Loucy (cell line): ENCODE measurements around the gene DMWD.

ENCODE experiments used
- H2AFZ ChIP-seq: fragments of 200-600 bp; sonication (generic); 2 replicates; pipeline ENCODE4 v1.6.0; 2016; ENCODE audit warnings: antibody characterized with exemption, mild to moderate bottlenecking, low read length, moderate library complexity
- H3F3A ChIP-seq: fragments of 200-600 bp; 2 replicates; pipeline ENCODE4 v1.6.0; 2016; ENCODE audit warnings: antibody characterized with exemption, low read depth, mild to moderate bottlenecking
- H3K27me3 ChIP-seq: fragments of 200-600 bp; sonication (generic); 2 replicates; pipeline ENCODE4 v1.6.1; 2014; ENCODE audit warnings: low read length, mild to moderate bottlenecking; ENCODE audit not compliant: insufficient read depth, poor library complexity, severe bottlenecking
- H3K36me3 ChIP-seq: fragments of 200-600 bp; sonication (generic); 2 replicates; pipeline ENCODE4 v1.6.1; 2016; ENCODE audit warnings: low read length; ENCODE audit not compliant: insufficient read depth
- H3K4me1 ChIP-seq: fragments of 200-600 bp; sonication (generic); 2 replicates; pipeline ENCODE4 v1.5.1; 2014; ENCODE audit warnings: low read length, mild to moderate bottlenecking; ENCODE audit not compliant: insufficient read depth, poor library complexity, severe bottlenecking
- H3K4me2 ChIP-seq: fragments of 200-600 bp; sonication (generic); 2 replicates; pipeline ENCODE4 v1.6.0; 2014; ENCODE audit warnings: antibody characterized with exemption, low read length, low read depth, mild to moderate bottlenecking; ENCODE audit not compliant: poor library complexity, severe bottlenecking
- H3K4me3 ChIP-seq: fragments of 200-600 bp; sonication (generic); 2 replicates; pipeline ENCODE4 v1.5.1; 2014; ENCODE audit warnings: low read length, mild to moderate bottlenecking, mixed read lengths; ENCODE audit not compliant: poor library complexity, severe bottlenecking
- H3K79me2 ChIP-seq: fragments of 200-600 bp; sonication (generic); 2 replicates; pipeline ENCODE4 v1.6.1; 2014; ENCODE audit warnings: low read length; ENCODE audit not compliant: insufficient read depth
- H3K9ac ChIP-seq: fragments of 200-600 bp; sonication (generic); 2 replicates; pipeline ENCODE4 v1.6.0; 2014; ENCODE audit warnings: mild to moderate bottlenecking, low read depth, low read length, moderate library complexity; ENCODE audit not compliant: poor library complexity, severe bottlenecking
- H3K9me2 ChIP-seq: fragments of 200-600 bp; sonication (generic); replicated peaks from 2 replicates; pipeline ENCODE4 v1.6.1; 2016; ENCODE audit warnings: low read depth, low read length, mixed read lengths
- H3K9me3 ChIP-seq: fragments of 200-600 bp; sonication (generic); 2 replicates; pipeline ENCODE4 v1.6.1; 2014; ENCODE audit warnings: mild to moderate bottlenecking, antibody characterized with exemption, low read length, low read depth; ENCODE audit not compliant: insufficient read depth
- H4K20me1 ChIP-seq: fragments of 200-600 bp; sonication (generic); 2 replicates; pipeline ENCODE4 v1.6.0; 2014; ENCODE audit warnings: antibody characterized with exemption, low read length, mild to moderate bottlenecking; ENCODE audit not compliant: insufficient read depth, poor library complexity, severe bottlenecking
- EZH2phosphoT487 ChIP-seq: fragments of 200-600 bp; IDR thresholded peaks from 2 replicates; pipeline ENCODE4 v1.6.1; 2018; ENCODE audit warnings: antibody characterized with exemption, mild to moderate bottlenecking, moderate library complexity, borderline replicate concordance
- TF ChIP-seq, protein P1 (sequence below): fragments of 200-600 bp; sonication (generic); conservative IDR thresholded peaks from 2 replicates; pipeline ENCODE4 v1.5.1; 2014; ENCODE audit warnings: mild to moderate bottlenecking, antibody characterized with exemption, low read length

DMWD gene, protein sequence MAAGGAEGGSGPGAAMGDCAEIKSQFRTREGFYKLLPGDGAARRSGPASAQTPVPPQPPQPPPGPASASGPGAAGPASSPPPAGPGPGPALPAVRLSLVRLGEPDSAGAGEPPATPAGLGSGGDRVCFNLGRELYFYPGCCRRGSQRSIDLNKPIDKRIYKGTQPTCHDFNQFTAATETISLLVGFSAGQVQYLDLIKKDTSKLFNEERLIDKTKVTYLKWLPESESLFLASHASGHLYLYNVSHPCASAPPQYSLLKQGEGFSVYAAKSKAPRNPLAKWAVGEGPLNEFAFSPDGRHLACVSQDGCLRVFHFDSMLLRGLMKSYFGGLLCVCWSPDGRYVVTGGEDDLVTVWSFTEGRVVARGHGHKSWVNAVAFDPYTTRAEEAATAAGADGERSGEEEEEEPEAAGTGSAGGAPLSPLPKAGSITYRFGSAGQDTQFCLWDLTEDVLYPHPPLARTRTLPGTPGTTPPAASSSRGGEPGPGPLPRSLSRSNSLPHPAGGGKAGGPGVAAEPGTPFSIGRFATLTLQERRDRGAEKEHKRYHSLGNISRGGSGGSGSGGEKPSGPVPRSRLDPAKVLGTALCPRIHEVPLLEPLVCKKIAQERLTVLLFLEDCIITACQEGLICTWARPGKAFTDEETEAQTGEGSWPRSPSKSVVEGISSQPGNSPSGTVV

DNA sequence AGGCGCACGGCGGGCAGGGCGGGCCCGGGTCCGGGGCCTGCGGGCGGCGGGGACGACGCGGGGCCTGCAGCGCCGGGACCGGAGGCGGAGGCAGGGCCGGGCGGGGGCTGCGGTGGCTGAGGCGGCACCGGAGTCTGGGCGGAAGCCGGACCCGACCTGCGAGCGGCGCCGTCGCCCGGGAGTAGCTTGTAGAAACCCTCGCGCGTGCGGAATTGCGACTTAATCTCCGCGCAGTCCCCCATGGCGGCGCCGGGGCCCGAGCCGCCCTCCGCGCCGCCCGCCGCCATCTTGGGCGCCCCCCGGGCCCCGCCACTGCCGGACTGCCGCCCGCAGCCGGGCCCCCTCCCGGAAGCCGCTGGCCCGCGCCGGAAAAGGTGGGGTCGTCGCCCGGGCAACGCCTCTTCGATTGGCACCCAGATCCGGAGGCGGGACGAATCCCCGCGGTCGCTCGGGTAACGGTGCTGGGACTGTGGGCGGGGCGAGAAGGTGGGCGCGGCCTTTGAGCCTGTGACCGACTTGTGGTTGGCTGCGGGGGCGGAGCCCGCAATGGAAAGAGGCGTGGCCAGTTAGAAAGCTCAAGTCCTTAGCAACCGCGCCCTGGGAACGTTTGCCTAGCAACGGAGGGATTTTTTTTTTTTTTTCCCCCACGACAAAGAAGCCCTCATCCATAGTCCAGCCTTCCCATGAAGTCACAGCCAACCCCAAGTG lies at the start of gene DMWD:
Gene DMWD, minus strand, starts transcription at position 376 of the 708 bp plus-strand sequence. Its CDS starts 89 bp downstream, at position 287.
- no peaks in the 10 kb centered on the region for H3K27me3 ChIP-seq
- peaks cover 32% of the 10 kb centered on the region for H4K20me1 ChIP-seq
- H3K9me3 ChIP-seq, result no peaks in the 10 kb centered on the region
- peak within 1 kb of the TSS; percentile 93 for H3K4me2 ChIP-seq
- H3K9ac ChIP-seq, result peak within 1 kb of the TSS; percentile 60
- H3K36me3 ChIP-seq, result peaks cover 5% of the 10 kb centered on the region; the same call in 1 of the 2 replicates
- peaks cover 22% of the 10 kb centered on the region for H3K4me1 ChIP-seq
- peak within 1 kb of the TSS; percentile 79 for H3K4me3 ChIP-seq
- H2AFZ ChIP-seq, result no peak within 1 kb of the TSS
- H3F3A ChIP-seq, result peaks cover 4% of the 10 kb centered on the region; the same call in 1 of the 2 replicates
- TF ChIP-seq EZH2phosphoT487, result no peak
- TF ChIP-seq, protein P1, sequence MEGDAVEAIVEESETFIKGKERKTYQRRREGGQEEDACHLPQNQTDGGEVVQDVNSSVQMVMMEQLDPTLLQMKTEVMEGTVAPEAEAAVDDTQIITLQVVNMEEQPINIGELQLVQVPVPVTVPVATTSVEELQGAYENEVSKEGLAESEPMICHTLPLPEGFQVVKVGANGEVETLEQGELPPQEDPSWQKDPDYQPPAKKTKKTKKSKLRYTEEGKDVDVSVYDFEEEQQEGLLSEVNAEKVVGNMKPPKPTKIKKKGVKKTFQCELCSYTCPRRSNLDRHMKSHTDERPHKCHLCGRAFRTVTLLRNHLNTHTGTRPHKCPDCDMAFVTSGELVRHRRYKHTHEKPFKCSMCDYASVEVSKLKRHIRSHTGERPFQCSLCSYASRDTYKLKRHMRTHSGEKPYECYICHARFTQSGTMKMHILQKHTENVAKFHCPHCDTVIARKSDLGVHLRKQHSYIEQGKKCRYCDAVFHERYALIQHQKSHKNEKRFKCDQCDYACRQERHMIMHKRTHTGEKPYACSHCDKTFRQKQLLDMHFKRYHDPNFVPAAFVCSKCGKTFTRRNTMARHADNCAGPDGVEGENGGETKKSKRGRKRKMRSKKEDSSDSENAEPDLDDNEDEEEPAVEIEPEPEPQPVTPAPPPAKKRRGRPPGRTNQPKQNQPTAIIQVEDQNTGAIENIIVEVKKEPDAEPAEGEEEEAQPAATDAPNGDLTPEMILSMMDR, result no peak
- H3K9me2 ChIP-seq, result no peaks in the 10 kb centered on the region
- H3K79me2 ChIP-seq, result 0 out of 2 replicates have a peak, but pooled peaks cover 4% of the 10 kb centered on the region

DNA sequence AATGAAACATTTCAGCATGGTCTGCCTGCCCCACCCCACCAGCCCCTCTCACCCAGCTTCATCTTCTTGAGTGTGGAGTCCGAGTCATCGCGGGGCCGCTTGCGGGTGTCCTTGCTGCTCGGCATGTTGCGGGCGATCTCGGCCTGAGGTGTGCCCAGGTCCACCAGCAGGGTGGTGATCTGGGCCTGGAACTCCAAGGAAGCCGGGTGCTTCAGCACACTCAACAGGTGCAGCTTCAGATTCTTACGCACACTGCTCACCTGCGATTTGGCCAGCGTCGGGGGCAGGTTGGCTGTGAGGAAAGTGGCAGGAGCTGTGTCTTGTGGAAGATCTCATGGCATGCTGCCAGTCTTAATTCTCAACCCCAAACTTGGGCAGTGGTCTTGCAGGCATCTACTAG lies 49.6 kb upstream of the DMWD start:
- no peaks in the 10 kb centered on the region for H3K9me2 ChIP-seq
- H3K4me3 ChIP-seq, result no peak overlapping the region
- H3K4me1 ChIP-seq, result no peaks in the 10 kb centered on the region
- TF ChIP-seq, protein P1, result no peak
- no peak for TF ChIP-seq EZH2phosphoT487
- H3K4me2 ChIP-seq, result no peak overlapping the region
- H3K9ac ChIP-seq, result no peak overlapping the region
- H2AFZ ChIP-seq, result no peak overlapping the region
- H3K27me3 ChIP-seq, result no peaks in the 10 kb centered on the region
- H3K36me3 ChIP-seq, result peaks cover 57% of the 10 kb centered on the region; the same call in 1 of the 2 replicates
- H3K9me3 ChIP-seq, result no peaks in the 10 kb centered on the region
- H3K79me2 ChIP-seq, result no peaks in the 10 kb centered on the region
- no peaks in the 10 kb centered on the region for H3F3A ChIP-seq
- no peaks in the 10 kb centered on the region for H4K20me1 ChIP-seq

DNA sequence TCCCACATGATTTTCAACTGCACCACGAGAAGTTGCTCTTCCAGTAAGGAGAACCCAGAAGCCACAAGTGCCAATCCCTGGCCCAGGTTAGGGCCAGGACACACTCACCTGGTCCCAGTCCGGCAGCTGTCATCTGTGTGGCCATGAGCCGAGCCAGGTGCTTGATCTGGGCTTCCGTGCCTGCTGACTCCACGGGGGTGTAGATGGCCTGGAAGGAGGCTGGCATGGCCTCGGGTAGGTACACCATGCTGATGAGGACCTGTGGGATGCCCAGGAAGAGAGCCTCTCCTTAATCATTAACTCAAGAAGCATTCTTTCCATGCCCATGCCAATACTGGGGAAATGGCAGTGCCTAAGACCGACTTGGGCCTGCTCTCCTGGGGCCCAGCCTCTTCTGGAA lies 42.3 kb upstream of the DMWD start:
- no peak overlapping the region for H3K4me3 ChIP-seq
- H3K4me1 ChIP-seq, result no peaks in the 10 kb centered on the region
- no peaks in the 10 kb centered on the region for H3F3A ChIP-seq
- TF ChIP-seq, protein P1, result no peak
- no peak for TF ChIP-seq EZH2phosphoT487
- no peak overlapping the region for H2AFZ ChIP-seq
- no peaks in the 10 kb centered on the region for H3K9me2 ChIP-seq
- no peaks in the 10 kb centered on the region for H4K20me1 ChIP-seq
- no peaks in the 10 kb centered on the region for H3K9me3 ChIP-seq
- H3K27me3 ChIP-seq, result no peaks in the 10 kb centered on the region
- H3K36me3 ChIP-seq, result peaks cover 75% of the 10 kb centered on the region; the same call in 1 of the 2 replicates
- no peaks in the 10 kb centered on the region for H3K79me2 ChIP-seq
- no peak overlapping the region for H3K4me2 ChIP-seq
- no peak overlapping the region for H3K9ac ChIP-seq
